NCI-H1436 (cell line): Measurements from ENCODE around the gene MMADHC.
"Not testable (repeated sequence)": the region's sequence is repeated elsewhere in the genome, so short reads cannot be mapped to it uniquely, and the experiment has no call there.

ENCODE experiments used
- DNase-seq: peaks from one replicate; lab custom pipeline; 2025; lab: John Stamatoyannopoulos, UW

Gene MMADHC

GRCh38 chr2:149595056-149595963 lies 7.7 kb upstream of the MMADHC start:
- DNase-seq, result no peak

- DNase-seq, result no peak
Observed at GRCh38 chr2:149594411-149594810, 6.8 kb upstream of the MMADHC start.

- DNase-seq, result no peak
Observed at GRCh38 chr2:149587950-149588487, 444 bp upstream of the MMADHC start.

DNA sequence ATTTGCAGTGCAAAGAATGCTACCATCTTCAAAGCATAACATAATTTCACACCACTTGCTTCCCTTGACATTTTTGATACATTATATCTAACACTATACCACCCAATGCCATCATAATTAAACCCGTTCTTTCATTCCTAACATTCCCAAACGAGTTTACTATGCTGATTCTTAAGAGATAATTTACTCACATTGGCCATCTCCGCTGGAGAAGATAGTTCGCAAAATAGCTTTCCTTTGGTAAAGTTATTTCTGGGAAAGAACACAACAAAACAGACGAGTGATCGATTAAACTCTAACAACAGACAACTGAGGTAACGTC lies 716 bp downstream of the MMADHC start:
- no peak for DNase-seq

- DNase-seq, result no peak
Observed at GRCh38 chr2:149586063-149586462, 1.5 kb downstream of the MMADHC start.

- no peak for DNase-seq
Observed at GRCh38 chr2:149585166-149585885, 2.2 kb downstream of the MMADHC start.

GRCh38 chr2:149579972-149580882 lies 7.3 kb downstream of the MMADHC start:
- DNase-seq, result no peak

GRCh38 chr2:149577269-149577668 lies 10.3 kb downstream of the MMADHC start:
- no peak for DNase-seq

- no peak for DNase-seq
Observed at GRCh38 chr2:149575752-149576151, 11.8 kb downstream of the MMADHC start.

- no peak for DNase-seq
Observed at GRCh38 chr2:149575277-149575676, 12.3 kb downstream of the MMADHC start.

- no peak for DNase-seq
Observed at GRCh38 chr2:149573760-149574159, 13.8 kb downstream of the MMADHC start.

- DNase-seq, result no peak
Observed at GRCh38 chr2:149572102-149572953, 15.2 kb downstream of the MMADHC start.

- DNase-seq, result no peak
Observed at GRCh38 chr2:149568138-149568537, 19.4 kb downstream of the MMADHC start.

GRCh38 chr2:149566652-149567051 lies 20.9 kb downstream of the MMADHC start:
- no peak for DNase-seq

GRCh38 chr2:149565625-149566024 lies 21.9 kb downstream of the MMADHC start:
- not testable (repeated sequence) for DNase-seq

DNA sequence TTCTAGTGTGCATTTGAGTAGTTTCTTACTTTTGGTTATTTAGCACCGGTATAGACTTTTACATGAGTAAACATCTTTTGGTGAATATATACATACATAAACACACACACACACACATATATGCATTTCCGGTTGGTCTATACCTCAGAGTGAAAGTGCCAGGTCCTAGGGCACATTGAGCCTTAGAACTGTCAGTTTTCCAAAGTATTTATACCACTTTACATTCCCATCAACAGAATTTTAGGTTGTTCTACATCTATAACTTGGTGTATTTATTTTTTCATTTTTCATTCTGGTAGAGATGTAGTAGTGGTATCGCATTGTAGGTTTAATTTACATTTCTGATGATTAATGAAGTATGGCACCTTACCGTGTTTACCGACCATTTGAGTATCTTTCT lies 22.6 kb downstream of the MMADHC start:
- DNase-seq, result no peak

GRCh38 chr2:149564097-149564496 lies 23.5 kb downstream of the MMADHC start:
- no peak for DNase-seq

DNA sequence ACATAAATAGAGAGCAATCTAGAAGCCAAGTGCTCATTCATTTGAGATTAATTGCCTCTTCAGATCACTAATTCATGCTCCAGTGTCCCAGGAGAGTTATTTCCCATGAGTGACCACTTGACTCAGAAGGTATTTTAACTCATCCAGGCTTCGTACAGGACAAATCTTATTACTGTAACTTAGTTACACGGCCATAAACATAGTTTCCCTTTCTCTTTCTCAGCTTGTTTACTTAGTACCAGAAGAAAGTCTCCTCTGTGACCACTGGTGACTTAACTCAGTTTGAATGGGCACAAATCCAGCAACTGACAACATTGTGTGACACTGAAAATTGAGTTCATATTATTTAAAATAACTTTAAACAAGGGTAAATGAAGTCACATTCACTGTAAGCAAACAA lies 25.3 kb downstream of the MMADHC start:
- DNase-seq, result peak; percentile 29

- peak; percentile 15 for DNase-seq
Observed at GRCh38 chr2:149561309-149561926, 26.2 kb downstream of the MMADHC start.

DNA sequence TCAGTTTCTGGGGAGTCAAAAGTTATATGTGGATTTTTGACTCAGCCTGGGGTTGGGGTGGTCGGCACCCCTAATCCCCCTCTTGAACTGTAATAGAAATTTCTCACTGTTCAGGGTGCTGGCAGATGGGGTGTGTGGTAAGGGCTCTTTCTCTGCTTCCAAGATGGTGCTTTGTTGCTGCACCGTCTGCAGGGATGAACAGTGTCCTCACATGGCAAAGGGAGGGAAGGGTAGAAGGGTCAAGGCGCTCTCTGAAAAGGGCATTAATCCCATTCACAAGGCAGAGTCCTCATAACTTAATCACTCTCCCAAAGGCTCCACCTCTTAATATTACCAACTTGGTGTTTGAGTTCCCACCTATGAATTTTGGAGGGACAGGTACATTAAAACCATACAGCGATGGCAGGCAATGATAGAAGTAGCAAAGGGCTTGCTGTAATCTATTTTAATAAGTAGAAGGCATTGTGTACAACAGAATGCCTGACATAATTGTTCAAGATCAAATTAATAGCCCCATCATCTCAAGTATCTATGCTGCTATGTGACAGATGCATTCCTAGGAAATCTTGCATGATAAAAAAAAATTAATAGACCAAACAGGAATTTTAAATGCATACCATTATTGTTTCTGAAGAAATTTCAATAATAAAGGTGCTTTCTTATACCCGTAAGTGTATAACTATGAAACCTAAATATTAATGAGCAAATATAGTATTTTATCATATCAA lies 28.1 kb downstream of the MMADHC start:
- no peak for DNase-seq
